Stimulated activated CD4-positive, alpha-beta T cell treated with anti-CD3 and anti-CD28 coated beads, Interleukin-15, amount 100 ng/mL, for 48 hours (primary cell): ENCODE results near the gene ZBTB5.
"Not testable (repeated sequence)": the region's sequence is repeated elsewhere in the genome, so short reads cannot be mapped to it uniquely, and the experiment has no call there.

Experiments
- DNase-seq, 2 donors: peaks; one replicate each; pipeline ENCODE4 v3.0.0-alpha.2; 2020; ENCODE audit warnings: low read depth in 2 of 2

The ZBTB5 gene

DNA sequence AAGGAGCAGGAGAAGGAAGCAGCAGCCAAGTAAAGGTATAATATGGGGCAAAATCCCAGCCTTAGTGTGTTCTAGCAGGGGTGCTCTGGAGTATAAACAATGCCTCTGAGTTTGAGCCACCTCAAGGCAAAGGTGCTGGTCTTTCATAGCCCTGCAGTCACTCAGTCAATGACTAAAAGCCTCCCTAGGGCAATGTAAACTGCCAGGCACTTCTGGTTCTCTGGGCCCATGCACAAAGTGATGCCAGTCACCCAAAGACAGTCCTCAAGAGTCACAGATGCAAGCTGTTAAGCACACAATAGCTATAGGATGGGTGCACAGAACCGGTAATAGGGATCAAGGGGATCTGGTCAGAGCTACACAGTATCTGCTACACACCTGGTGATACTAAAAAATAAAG is 12.6 kb downstream of the ZBTB5 start:
- no peak for DNase-seq

DNA sequence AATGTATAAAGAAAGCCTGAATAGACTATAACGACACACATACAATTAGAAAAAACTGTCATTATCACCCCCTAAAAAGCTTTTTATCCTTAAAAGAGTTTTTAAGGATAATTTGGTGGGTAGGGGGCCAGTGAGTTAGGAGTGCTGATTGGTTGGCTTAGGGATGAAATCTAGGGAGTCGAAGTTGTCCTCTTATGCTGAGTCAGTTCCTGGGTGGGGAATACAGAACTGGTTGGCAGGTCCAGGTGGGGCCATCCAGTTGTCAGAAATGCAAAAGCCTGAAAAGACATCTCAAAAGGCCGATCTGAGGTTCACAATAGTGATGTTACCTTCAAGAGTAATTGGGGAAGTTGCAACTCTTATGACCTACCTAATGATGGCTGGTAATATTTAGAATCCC is 13.6 kb downstream of the ZBTB5 start:
- no peak for DNase-seq

DNA sequence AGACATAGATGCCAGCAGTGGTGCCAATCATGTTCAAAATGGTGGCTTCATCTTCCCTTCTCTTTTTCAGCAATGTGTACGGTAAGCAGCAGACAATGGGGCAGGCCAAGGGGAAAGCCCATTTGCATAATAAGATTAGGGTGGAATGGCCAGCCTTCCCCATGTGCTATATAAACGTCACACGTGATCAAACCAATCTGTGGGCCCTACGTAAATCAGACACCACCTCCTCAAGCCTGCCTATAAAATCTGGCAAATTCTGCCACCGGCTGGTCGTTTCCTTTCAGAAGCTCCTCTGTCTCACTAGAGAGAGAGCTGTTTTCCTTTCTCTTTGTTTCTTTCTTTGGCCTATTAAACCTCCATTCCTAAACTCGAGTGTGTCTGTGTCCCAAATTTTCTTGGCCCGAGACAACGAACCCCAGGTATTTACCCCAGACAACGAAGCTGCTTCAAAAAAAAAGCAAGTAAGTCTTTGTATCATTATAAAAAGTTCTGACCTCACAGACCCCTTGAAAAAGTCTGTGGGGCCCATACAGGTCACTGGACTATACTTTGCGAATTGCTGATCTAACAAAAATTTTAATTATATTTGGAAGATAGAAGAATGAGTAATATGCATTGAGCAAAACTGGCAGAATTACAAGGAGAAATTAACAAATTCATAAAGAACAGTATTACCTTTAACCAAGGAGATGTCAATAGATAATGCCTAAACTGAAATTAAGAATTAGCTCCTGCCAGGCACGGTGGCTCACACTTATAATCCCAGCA is 15.2 kb downstream of the ZBTB5 start:
- no peak for DNase-seq

DNA sequence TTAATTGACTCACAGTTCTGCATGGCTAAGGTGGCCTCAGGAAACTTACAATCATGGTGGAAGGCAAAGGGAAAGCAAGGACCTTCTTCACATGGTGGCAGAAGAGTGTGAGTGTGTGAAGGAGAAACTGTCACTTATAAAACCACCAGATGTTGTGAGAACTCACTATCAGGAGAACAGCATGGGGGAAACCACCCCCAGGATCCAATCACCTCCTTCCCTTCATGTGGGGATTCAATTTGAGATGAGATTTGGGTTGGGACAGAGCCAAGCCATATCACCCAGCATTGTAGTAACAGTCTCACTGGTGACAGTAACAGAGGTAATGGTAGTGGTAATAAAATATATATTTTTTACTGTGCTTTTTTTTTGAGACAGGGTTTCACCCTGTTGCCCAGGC is 18.1 kb downstream of the ZBTB5 start:
- DNase-seq: no peak

GRCh38 chr9:37446401-37446800 is 18.8 kb downstream of the ZBTB5 start:
- DNase-seq: no peak

DNA sequence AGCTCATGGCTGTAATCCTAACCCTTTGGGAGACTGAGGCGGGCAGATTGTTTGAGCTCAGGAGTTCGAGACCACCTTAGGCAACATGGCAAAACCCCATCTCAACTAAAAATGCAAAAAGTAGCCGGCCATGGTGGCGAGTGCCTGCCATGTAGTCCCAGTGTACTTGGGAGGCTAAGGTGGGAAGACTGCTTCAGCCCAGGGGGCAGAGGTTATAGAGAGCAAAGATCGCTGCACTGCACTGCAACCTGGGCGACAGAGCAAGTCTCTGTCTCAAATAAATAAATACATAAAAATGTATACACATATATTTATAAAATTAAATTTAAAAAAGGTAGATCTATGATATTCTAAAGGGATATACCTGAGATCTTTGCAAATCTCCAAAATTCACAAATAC is 19.4 kb downstream of the ZBTB5 start:
- no peak for DNase-seq

- no peak for DNase-seq
Measured at GRCh38 chr9:37444890-37445289, 20.4 kb downstream of the ZBTB5 start.

DNA sequence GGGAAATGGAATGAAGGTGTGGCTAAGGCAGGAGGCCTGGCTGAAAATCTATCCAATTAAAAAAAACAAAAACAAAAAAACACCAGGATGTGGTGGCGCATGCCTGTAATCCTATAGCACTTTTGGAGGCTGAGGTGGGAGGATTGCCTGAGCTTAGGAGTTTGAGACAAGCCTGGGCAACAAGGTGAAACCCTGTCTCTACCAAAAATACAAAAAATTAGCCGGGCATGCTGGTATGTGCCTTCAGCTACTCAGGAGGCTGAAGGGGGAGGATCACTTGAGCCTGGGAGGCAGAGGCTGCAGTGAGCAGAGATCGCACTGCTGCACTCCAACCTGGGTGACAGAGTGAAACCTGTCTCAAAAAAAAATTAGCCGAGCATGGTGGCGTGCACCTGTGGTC is 21.7 kb downstream of the ZBTB5 start:
- no peak for DNase-seq

DNA sequence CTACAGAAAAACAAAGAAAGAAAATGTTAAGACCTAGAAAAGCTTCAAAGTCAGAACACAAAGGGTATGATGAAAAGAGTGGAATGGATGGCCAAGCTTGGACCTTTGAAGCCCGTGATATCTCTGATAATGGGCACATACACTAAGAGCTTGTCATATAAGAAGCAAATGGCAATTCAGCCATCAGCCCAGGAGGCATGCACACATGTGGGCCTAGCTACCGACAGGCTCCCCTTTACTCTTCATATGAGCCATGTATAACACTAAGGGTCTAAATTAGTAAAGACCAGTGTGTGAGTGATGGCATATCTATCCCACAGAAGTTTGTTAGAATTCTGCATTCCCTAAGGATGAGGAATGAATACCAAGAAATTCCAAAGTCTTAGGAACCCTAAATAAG is 22.7 kb downstream of the ZBTB5 start:
- DNase-seq: no peak

DNA sequence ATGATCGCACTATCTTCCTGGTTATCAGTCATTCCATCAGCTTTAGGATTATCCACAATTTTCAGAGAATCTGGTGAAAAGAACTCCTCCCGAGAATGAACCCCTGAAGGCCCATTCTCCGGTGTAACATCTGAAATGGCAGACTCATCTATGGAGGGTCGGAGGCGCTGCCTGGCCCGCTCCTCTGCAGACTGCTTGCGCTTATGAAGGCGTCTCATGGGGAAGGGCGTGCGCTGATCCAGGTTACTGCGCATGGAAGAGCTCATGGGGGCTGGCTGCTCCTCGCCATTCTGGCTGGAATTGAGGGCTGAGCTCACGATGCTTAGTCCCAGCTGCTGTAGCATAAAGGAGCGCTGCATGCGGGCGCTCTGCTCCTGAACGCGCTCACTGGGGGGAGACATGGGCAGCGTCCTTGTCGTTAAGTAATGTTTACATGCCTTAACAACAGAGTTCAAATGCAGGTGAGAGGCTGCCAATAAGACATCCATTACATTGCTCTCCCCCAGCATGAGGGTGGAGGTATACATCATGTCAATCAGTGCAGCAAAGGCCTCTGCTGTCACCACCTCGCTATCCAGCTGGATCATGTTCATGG is 23.4 kb downstream of the ZBTB5 start:
- DNase-seq: no peak

DNA sequence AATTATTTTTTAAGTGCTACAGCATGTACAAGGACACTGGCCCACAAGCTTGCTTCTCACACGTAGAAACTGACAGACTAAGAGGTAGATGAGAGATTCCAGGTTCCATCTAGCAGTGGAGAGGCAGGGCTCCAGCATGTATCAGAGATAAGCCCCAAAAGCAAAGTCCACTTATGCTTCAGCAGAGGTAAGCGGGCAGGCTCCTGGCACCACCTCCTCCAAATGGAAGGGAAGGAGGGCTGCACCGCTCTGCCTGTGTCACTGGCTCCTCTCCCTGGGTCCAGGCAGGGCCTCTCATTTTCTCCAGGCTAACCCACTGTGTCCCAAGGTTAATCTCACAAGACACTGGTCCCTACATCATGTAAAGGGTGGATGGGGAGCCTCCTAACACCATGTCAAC is 26.9 kb downstream of the ZBTB5 start:
- DNase-seq: no peak

DNA sequence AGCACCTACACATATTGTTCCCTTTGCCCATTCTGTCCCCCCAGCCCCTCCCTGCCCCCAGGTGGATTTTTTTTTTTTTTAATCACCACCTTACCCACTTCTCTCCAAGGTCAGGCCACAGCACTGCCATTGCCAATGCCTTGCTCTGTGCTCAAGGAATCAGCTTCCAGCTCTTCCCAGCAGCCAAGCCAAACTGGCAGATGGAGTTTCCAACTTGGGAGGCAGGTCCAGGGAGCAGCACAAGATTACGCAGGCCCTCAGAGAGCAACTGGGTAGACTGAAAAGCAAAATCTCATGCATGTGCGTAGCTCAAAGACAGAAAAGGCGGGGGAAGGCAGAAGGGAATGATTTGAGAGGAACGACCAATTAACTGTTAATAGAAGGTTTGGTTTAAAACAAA is 27.6 kb downstream of the ZBTB5 start:
- no peak for DNase-seq

DNA sequence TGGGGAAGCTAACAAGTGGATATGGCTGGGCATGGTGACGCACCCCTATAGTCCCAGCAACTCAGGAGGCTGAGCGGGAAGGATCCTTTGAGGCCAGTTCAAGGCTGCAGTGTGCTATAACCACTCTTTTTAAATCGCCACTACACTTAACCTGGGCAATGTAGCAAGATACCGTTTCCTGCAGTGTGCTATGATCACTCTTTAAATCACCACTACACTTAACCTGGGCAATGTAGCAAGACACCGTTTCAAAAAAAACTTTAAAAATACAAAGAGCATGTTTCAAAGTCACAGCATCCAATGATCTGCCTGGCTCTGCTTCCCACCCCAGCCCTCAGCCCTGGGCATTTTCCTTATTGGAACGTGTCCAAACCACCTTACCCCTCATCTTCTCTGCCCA is 28.2 kb downstream of the ZBTB5 start:
- no peak for DNase-seq

GRCh38 chr9:37436540-37436939 is 28.7 kb downstream of the ZBTB5 start:
- DNase-seq: no peak

GRCh38 chr9:37433867-37434371 is 31.3 kb downstream of the ZBTB5 start:
- no peak for DNase-seq

DNA sequence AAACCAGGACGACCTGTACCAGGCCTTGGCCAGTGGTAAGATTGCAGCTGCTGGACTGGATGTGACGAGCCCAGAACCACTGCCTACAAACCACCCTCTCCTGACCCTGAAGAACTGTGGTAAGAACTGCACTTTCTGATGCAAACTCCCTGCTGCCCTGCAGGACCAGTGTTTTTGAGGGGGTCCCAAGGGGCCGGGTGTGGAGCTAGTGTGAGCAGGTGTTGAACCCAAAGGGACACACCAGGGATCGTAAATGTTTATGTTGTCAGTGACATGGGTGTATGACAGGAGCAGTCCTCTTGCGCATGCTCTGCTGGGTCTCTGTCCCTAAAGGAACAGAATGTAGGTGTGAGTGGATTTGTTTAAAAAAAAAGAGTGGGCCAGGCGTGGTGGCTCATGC is 33.2 kb downstream of the ZBTB5 start:
- DNase-seq: no peak

GRCh38 chr9:37430841-37431597 is 34.2 kb downstream of the ZBTB5 start:
- no peak for DNase-seq

DNA sequence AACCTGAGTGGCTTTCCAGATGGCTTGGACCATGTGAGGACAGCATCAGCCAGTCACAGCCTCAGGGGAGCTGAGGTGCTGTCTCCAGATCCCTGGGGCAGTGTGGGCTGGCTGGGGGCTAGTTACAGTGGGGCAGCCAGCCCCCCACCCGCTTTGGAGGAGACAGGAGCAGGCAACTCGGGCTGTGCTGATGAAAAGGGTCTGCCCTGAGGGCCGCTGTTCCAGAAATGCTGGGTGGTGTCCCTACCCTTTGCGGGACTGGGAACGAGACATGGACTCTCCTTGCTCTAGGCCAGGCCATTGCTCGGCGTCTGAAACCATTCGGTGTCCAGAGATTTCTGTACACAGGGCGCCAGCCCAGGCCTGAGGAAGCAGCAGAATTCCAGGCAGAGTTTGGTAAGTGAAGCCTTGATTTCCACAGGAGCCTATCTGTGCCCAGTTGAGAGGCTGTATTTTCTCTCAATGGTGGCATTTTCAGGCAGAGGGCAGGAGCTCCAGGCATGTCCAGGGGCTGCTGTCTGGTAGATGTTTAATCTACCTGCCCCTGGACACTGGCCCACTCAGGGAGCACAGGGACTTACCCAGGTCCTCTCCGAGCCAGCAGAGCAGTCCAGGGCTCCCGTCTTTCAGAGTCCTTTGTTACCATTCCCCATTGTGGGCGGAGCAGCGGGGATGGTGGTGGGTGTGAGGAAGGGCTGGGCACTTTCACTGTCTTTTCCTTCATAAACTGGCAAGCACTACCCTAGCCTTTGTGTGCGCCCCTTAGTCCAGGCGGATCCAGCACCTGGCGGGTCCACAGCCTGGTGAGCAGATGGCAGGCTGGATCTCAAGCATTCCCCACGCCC is 35.6 kb downstream of the ZBTB5 start:
- DNase-seq: no peak

GRCh38 chr9:37428345-37428744 is 36.9 kb downstream of the ZBTB5 start:
- no peak for DNase-seq

- DNase-seq: no peak
Measured at GRCh38 chr9:37426846-37427245, 38.4 kb downstream of the ZBTB5 start.

DNA sequence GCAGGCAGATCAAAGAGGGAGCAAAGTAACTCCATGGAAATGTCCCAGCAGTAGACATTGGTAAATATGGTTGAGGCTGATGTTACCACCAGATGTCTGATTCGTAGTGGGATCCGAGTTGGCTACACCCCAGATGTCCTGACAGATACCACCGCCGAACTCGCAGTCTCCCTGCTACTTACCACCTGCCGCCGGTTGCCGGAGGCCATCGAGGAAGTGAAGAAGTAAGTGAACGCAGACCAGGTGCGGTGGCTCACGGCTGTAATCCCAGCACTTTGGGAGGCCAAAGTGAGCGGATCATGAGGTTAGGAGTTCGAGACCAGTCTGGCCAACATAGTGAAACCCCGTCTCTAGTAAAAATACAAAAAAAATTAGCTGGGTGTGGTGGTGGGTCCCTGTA is 38.8 kb downstream of the ZBTB5 start:
- DNase-seq: not testable (repeated sequence)

- no peak for DNase-seq
Measured at GRCh38 chr9:37425298-37425752, 39.9 kb downstream of the ZBTB5 start.
